ENCODE results near the gene CARMIL1.

GRCh38 chr6:25297039-25297441 is 17.9 kb downstream of the CARMIL1 start:
- TF ChIP-seq POLR2A (IDR thresholded peaks at IDR 0.05) (no peak), CTCF (IDR thresholded peaks at IDR 0.05) (no peak)
